Hippocampal formation (tissue), 2 donors: ENCODE data around the gene CCDC159.
A peak's percentile ranks its signal among the peaks of the same experiment; 100 is the strongest.
"Not testable (repeated sequence)": the region's sequence is repeated elsewhere in the genome, so short reads cannot be mapped to it uniquely, and the experiment has no call there.

Source experiments
- DNase-seq, 2 donors: peaks; one replicate each; lab custom pipeline; 2025; lab: John Stamatoyannopoulos, UW

The CCDC159 gene, protein sequence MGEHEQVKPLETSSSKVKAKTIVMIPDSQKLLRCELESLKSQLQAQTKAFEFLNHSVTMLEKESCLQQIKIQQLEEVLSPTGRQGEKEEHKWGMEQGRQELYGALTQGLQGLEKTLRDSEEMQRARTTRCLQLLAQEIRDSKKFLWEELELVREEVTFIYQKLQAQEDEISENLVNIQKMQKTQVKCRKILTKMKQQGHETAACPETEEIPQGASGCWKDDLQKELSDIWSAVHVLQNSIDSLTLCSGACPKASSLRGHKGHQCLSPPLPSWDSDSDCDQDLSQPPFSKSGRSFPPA

DNA sequence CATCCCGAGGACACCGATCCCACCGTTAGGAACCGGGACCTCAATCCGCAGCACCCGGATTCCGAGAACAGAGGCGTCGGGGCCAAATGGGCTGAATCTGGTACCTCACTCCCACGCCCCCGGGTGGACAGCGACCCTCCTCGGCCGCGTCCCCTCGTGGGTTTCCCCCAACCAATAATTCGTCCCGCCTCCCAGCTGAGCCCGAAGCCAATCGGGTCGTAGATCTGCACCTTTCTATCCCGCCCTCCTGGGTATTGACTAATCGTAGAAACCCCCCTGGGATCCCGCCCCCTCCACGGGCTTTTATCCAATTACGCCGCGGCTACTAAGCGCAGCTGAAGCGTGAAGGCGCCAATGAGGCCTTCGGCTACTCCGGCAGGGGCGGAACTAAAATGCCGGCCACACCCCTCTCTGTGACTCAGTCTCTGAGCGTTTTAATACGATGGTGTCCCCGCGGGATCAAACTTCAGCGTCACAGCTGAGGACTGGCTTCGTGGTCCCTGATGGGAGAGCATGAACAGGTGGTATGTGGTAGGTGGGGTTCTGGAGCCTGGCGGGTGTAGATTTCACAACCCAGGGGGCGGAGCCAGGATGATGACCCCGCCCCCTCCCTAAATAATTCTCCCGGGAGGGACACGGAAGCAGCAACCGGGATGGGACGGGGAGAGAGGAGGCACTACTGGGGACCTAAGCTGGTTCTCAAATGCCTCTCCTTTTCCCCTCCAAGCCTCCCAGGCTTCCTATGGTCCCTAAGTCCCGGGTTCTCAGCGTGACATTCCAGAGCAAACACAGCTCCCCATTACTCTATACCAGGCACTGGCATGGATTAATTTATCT, at the start of gene CCDC159, which contains the start of gene TMEM205:
CCDC159 (plus strand) TSS at position 416 of the 837 bp plus-strand sequence; CDS start at position 504, 88 bp downstream.
TMEM205 (minus strand) TSS at position 165 of the 837 bp plus-strand sequence. CDS start 649 bp downstream, outside the sequence.
- DNase-seq, result peak; percentile 98 to 99

DNA sequence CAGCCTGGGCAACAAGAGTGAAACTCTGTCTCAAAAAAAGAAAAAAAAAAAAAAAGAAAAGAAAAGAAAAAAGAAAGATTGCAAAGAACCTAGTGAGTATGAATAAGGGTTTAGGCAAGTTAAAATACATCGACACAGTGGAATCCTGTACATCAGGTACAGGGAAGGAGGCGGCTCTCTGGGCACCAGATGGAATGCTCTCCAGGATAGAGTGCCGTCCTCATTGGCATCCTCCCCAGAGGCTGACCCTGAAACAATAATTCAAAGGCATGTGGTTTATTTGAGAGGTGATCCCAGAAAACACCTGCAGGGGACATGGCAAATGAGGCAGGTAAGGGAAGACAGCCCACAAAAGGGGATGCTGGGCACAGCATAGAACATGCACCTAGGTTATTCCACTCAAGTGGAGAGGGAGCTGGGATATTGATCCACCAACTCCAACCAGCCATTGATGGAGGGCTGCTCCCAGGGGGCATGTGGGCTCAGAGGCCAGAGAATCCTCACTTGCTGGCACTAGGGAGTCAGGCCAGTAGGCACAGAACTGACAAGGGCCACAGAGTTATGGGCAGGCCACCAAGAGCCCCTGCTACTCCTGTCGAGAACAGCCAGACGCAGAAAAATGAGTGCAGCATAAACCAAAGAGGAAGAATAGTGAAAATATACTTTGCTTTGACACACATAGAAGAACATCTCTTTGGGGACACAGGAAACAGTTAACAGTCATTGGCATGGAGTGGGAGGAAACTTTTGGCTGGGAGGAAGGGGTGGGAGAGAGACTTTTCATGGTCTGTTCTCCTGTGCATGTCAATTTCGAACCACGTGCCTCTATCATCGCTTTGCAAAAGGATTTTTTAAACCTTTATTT, 46.1 kb upstream of the CCDC159 start:
- no peak for DNase-seq

DNA sequence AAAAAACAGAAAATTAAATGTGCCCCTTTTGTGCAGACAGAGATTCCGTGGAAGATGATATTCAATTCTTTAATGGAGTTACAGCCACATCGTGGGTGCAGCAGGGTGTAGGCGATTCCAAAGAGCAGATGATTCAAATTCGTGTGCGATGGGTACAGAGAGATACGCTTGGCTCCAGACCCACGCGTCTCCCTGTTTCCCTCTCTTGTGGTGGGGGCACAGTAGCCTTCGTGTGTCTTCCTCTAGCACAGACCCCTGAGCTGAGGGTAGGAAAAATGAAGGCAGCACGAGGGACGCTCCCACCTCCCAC, 45.6 kb upstream of the CCDC159 start:
- no peak for DNase-seq

DNA sequence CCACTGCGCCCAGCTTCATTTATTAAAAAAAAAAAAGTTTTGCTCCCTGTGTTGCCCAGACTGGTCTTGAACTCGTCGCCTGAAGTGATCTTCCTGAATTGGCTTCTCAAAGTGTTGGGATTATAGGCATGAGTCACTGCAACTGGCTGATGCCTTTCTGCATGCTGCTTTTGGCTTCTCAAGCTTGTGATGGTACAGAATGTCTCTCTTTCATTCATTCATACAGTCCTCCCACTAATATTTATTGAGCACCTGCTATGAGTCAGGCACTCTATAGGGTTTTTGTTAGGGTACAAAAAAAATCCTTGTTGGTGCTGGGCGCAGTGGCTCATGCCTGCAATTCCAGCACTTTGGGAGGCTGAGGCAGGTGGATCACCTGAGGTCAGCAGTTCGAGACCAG, 41.4 kb upstream of the CCDC159 start:
- no peak for DNase-seq

DNA sequence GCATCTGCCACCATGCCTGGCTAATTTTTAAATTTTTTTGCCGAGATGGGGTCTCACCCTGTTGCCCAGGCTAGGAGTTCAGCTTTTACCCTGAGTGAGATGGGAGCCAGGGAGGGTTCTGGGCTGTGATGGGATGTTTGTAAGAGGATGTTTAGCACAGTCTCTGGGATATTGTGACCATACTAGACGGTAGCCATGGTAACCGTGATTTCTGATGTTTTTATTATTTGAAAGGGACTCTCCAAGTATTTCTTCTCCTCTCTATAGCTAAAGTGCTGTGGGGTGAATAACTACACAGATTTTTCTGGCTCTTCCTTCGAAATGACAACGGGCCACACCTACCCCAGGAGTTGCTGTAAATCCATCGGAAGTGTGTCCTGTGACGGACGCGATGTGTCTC, 40.0 kb upstream of the CCDC159 start:
- no peak for DNase-seq

DNA sequence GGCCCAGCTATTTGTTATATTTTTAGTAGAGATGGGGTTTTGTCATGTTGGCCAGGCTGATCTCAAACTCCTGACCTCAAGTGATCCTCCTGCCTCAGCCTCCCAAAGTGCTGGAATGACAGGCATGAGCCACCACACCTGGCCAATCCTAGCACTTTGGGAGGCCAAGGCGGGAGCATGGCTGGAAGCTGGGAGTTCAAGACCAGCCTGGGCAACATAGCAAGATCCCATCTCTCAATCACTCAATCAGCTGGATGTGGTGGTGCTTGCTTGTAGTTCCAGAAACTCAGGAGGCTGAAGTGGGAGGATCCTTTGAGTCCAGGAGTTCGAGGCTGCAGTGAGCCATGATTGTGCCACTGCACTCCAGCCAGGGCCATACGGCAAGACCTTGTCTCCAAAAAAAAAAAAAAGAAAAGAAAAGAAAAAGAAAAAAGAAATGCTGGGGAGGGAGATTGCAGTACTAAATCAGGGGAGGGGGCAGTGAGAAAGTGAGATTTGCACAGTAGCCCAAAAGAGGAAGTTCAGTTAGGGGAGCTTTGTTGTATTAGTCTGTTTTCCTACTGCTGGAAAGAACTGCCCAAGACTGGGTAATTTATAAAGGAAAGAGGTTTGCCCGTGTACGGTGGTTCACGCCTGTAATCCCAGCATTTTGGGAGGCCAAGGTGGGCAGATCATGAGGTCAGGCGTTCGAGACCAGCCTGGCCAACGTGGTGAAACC, 25.9 kb upstream of the CCDC159 start:
- DNase-seq, result not testable (repeated sequence)

DNA sequence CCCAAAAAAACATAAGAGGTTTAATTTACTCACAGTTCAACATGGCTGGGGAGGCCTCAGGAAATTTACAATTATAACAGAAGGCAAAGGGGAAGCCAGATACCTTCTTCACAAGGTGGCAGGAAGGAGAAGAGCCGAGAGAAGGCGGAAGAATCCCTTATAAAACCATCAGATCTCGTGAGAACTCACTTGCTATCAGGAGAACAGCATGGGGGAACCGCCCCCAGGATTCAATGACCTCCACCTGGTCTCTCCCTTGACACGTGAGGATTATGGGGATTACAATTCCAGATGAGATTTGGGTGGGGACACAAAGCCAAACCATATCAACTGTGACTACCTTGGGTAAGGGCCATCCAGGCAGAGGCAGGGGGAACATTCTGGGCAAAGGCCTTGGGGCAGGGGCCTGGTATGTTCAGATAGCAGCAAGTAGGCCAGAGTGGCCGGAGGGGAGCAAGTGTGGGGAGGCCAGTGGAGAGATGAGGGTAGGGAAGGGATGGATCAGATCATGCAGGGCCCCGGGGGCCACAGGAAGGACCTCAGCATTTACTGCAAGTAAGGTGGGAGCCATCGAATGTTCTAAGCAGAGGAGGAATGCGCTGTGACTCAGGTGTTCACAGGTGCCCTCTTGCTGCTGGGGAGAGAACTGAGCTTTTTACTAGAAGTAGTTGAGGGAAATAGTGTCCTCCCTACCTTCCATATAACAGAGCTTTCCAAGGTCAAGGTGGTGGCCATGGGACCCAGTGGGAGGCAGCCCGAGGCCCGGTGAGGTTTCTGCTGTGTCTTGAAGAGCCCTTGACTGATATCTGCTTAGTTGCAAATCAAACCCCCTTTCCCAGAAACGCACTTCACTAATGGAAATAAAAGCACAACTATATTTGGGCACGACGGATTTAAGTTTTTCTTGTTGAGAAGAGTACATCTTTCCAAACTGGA, 24.9 kb upstream of the CCDC159 start:
- DNase-seq, result no peak

DNA sequence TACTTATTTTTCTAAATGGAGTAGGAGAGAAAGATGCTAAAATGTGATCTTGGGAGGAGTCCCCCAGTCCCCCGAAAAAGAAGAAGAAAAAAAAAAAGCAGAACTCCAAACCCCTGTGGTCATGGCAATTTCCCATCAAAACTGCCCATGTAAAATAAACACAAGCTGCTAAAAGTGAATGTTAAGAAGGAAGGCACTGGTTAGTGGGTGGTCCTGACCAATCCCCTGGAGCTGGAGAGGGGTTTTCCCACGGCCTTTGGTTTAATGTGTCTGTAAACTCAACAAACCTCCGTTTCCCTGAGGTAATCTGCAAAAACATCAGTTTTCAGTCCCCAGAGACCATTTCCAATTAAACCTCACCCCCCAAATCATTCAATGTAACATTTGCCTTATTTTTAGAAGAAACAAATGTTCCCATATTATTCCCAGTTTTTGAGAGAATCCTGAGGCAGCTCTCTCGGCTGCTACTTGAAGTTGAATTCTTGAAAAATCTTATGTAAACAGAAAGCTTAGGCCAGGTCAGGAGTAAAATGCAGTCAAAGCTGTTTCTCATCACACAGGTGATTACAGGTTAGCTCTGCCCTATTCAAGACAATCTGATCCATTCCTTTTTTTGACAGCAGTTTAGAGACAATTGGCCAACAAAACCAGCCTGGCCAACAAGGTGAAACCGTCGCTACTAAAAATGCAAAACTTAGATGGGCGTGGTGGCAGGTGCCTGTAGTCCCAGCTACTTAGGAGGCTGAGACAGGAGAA, 23.9 kb upstream of the CCDC159 start:
- no peak for DNase-seq

DNA sequence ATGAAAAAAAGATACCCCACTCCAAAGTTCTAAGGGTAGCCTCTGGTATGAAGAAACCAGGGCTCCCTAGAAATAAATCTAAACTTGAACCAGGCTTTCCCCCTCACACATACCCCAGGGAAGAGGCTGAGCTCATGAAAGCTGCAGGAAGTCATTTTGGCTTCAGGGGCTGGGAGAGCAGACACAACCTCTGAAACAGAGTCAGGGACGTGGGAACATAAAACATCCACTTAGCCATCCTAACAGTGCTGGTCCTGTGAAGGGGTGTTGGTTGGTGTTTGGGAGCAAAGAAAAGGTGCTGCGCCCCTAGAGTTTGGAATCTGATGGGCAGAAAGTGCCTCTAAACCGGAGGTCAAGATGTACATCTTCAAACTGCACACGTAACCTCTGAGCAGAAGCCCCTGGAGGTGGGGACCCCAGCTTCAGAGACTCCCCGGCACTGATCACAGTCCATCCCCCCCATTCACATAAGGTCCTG, 22.7 kb upstream of the CCDC159 start:
- no peak for DNase-seq

DNA sequence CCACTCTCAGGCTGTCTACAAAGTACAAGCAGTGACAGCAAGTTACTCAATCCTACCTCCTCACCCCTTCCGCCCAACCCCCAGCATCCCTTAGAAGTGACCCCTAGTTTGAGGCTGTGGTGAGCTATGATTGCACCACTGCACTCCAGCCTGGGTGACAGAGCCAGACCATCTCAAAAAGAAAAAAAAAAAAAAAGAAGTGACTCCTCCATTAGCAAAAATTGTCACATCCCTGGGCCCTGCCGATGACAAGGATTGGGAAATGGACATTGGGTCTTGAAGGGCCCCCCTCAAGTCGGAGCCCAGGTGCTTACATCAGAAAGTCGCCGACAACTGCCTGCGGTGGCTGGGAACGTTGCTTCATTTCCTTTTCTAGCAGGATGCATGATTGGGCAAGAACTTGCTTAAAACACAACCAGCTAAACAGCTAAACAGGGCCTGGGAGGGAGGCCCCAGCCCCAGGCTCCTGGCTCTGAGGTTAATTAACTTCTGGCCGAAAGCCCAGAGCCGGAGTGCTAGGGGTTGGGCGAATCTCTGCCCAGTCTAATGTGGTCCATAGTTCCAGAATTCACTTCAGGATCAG, 22.1 kb upstream of the CCDC159 start:
- peak; percentile 47 to 59 for DNase-seq

DNA sequence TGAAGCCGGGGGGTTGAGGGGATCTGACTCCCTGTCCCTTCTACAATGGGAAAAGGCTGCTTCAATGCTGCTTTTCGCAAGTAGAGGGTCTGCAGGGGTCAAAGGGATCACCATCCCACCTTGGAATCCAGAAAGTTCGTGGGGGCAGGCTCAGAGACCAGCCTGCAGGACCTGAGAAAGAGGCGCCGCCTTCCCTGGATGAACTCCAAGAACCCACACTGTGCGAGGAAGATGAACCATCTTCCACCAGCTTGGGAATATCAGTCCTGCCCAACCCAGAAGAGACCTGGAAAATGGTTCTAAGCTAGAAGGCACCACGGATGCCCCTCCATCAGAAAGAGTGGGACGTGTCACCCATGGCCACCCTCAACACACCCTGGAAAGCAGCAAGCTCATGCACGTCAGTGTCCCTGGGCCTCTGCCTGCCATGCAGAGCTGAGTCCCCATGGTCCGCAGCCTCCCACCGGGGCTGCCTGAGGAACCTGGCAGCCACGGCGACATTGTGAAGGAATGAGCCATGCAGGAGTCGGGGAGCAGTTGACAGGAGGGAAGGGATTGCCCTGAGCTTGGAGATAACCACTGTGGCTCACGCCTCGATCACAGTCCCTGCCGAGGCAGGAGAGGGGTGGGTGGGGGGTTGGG, 21.4 kb upstream of the CCDC159 start:
- DNase-seq, result no peak

DNA sequence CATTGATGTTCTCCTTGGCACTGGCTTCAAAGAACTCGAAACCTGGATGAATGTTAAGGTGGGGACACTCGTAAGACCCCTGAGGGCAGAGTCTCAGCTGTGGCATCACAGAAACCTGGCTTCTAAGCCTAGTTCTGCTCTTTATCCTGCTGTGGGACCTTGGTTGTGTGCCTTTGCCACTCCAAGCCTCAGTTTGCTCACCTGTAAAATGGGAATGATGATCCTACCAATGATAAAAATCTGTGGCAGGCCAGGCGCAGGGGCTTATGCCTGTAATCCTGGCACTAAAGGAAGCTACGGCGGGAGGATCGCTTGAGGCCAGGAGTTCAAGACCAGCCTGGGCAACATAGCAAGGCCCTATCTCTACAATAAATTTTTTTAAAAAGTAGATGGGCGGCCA, 20.8 kb upstream of the CCDC159 start:
- DNase-seq, result no peak

DNA sequence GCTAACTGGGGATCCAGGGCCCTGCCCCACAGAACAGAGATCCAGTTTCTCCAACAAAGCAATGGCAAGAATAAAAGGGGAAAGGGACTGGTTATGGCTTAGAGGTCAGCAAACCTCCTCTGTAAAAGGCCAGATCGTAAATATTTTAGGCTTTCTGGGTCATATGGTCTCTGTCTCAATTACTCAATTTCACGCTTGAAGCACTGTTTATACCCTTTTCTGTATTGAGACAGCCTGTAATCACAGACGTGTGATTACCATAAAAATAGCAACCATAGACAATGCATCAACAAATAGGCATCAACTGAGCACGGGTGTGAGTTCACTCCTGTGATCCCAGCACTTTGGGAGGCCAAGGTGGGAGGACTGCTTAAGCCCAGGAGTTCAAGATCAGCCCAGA, 16.2 kb upstream of the CCDC159 start:
- no peak for DNase-seq

DNA sequence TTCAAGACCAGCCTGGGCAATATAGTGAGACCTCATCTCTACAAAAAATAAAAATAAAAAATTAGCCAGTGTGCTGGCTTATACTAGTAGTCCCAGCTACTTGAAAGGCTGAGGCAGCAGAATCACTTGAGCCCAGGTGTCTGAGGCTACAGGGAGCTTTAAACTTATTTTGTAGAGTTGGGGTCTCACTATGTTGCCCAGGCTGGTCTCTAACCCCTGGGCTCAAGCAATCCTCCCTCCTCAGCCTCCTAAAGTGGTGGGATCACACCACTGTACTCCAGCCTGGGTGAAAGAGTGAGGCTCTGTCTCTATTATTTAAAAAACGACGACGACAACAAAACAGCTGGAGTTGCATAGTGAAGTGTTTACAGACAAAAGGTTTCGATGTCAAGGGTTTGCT, 14.8 kb upstream of the CCDC159 start:
- DNase-seq, result no peak

DNA sequence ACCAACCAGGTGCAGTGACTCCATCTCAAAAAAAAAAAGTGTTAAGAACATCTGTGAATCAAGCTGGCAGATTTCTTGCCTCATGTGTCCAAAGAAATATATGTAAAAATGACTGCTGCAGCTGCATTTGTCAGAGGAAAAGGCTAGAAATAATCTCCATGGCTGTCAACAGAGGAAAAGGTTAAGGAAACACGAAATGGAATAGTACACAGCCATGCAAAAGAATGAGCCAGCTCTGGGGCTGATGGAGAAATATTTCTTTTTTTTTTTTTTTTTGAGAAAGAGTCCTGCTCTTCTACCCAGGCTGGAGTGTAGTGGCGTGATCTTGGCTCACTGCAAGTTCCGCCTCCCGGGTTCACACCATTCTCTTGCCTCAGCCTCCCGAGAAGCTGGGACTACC, 13.5 kb upstream of the CCDC159 start:
- no peak for DNase-seq

DNA sequence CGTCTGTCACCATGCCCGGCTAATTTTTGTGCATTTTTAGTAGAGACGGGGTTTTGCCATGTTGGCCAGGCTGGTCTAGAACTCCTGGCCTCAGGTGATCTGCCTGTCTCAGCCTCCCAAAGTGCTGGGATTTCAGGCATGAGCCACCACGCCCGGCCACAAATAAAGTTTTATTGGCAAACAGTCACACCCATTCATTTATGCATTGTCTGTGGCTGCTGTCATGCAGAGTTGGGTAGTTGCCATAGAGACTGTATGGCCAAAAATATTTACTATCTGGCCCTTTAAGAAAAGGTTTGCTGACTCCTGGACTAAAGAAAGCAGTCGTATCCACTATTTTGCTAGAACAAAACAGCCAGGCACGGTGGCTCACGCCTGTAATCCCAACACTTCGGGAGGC, 12.5 kb upstream of the CCDC159 start:
- DNase-seq, result not testable (repeated sequence)

DNA sequence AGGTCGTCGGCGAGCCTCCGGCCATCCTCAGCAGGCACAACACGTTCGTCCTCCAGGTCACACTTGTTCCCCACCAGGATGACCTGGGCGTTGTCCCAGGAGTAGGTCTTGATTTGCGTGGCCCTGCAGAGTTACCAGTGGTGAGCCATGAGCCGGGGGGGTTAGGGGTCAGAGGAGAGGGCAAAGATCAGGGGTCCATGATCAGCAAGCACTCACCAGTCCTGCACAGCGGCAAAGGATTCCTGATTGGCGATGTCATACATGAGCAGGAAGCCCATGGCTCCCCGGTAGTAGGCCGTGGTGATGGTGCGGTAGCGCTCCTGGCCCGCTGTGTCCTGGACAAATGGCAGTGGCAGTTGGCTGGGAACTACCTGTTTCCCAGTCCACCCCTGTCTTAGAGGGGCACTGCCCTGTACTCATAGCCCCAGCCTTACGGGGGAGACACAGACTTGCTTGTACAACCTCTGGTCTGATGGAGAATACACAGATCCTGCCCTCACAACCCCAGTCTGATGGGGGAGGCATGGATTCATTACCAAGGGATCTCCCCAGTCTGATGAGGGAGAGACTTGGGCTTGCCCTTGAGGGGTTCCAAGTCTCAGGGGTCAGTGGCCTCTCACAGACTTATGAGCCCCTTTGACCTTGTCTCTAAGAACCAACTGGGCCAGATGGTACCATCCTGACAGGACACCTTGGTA, 10.7 kb upstream of the CCDC159 start:
- DNase-seq, result no peak

DNA sequence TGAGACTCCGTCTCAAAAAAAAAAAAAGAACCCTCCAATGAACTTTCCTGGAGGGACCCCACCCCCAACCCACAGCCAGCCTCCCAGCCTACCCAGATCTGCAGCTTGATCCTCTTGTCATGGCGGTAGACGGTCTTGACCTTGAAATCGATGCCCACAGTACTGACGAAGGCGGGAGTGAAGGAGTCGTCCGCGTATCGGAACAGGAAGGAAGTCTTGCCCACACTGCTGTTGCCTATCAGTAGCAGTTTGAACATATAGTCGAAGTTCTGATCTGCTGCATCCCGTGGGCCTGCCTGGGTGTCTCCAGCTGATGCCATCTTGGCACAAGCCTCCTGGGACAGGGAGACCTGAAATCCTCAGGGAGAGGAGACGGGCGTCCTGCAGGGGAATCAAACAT, 9.2 kb upstream of the CCDC159 start:
- no peak for DNase-seq
